Uterus (tissue), 2 donors: Measurements from ENCODE around the gene POLD3.

Experiments
- CTCF ChIP-seq, 4 experiments: fragments of 200-600 bp in 2 of 4; fragments of 450-650 bp in 2 of 4; sonication (generic) in 2 of 4; IDR thresholded peaks; one replicate each; pipeline ENCODE4 v1.5.1; 2016 to 2019; ENCODE audit warnings: antibody characterized with exemption in 4 of 4, mild to moderate bottlenecking in 2 of 4, moderate library complexity in 1 of 4
- POLR2A ChIP-seq, 2 donors: fragments of 450-650 bp; IDR thresholded peaks; one replicate each; pipeline ENCODE4 v1.6.1; 2016; ENCODE audit warnings: antibody characterized with exemption in 2 of 2, mild to moderate bottlenecking in 1 of 2, moderate library complexity in 1 of 2

- TF ChIP-seq CTCF (IDR thresholded peaks at IDR 0.05), result no peak
- TF ChIP-seq POLR2A (IDR thresholded peaks at IDR 0.05), result no peak
Measured at GRCh38 chr11:74689666-74690065, 97.3 kb downstream of the POLD3 start.
